HEK293T (cell line): ENCODE data around the gene SNF8.

Experiments used
- CTCF ChIA-PET: fragments of 350-600 bp; formaldehyde crosslinking; extraction: SDS; loops from one replicate; lab custom pipeline; 2021; ENCODE audit warnings: antibody characterized with exemption, inconsistent platforms; lab: Yijun Ruan, JAX
- POLR2A ChIA-PET: fragments of 350-600 bp; formaldehyde crosslinking; extraction: SDS; loops from one replicate; lab custom pipeline; 2020; ENCODE audit warnings: antibody characterized with exemption, inconsistent platforms; lab: Yijun Ruan, JAX
- DNase-seq: peaks from one replicate; pipeline ENCODE4 v3.0.0; 2012; ENCODE audit warnings: mixed read lengths; ENCODE audit errors: extremely low spot score
- ARNT ChIP-seq: fragments of 450-650 bp; IDR thresholded peaks from 2 replicates; pipeline ENCODE4 v1.6.1; 2017; ENCODE audit warnings: mild to moderate bottlenecking
- BHLHE40 ChIP-seq: fragments of 450-650 bp; IDR thresholded peaks from 2 replicates; pipeline ENCODE4 v1.6.1; 2016; ENCODE audit warnings: mild to moderate bottlenecking, moderate library complexity, borderline replicate concordance
- CTBP1 ChIP-seq: fragments of 450-650 bp; IDR thresholded peaks from 2 replicates; pipeline ENCODE4 v1.6.1; 2016; ENCODE audit warnings: borderline replicate concordance
- ELF4 ChIP-seq: fragments of 450-650 bp; IDR thresholded peaks from 2 replicates; pipeline ENCODE4 v1.6.1; 2017; ENCODE audit warnings: antibody characterized with exemption
- FOXA1 ChIP-seq: fragments of 450-650 bp; IDR thresholded peaks from 2 replicates; pipeline ENCODE4 v1.6.1; 2016; ENCODE audit warnings: mild to moderate bottlenecking
- FOXK2 ChIP-seq: fragments of 450-650 bp; IDR thresholded peaks from 2 replicates; pipeline ENCODE4 v1.6.1; 2016; ENCODE audit warnings: mild to moderate bottlenecking
- FOXM1 ChIP-seq: fragments of 450-650 bp; IDR thresholded peaks from 2 replicates; pipeline ENCODE4 v1.6.1; 2017; ENCODE audit warnings: mild to moderate bottlenecking, borderline replicate concordance
- HDGF ChIP-seq: fragments of 450-650 bp; IDR thresholded peaks from 2 replicates; pipeline ENCODE4 v1.6.1; 2017; ENCODE audit warnings: antibody characterized with exemption, borderline replicate concordance
- L3MBTL2 ChIP-seq: fragments of 450-650 bp; conservative IDR thresholded peaks from 2 replicates; pipeline ENCODE4 v1.6.1; 2016; ENCODE audit warnings: mild to moderate bottlenecking
- LEF1 ChIP-seq: fragments of 450-650 bp; IDR thresholded peaks from 2 replicates; pipeline ENCODE4 v1.6.1; 2017; ENCODE audit warnings: mild to moderate bottlenecking, borderline replicate concordance
- NFRKB ChIP-seq: fragments of 450-650 bp; IDR thresholded peaks from 2 replicates; pipeline ENCODE4 v1.6.1; 2016; ENCODE audit warnings: mild to moderate bottlenecking, moderate library complexity
- SP1 ChIP-seq: fragments of 450-650 bp; IDR thresholded peaks from 2 replicates; pipeline ENCODE4 v1.6.1; 2017
- SUZ12 ChIP-seq: fragments of 450-650 bp; IDR thresholded peaks from 2 replicates; pipeline ENCODE4 v1.6.1; 2016; ENCODE audit warnings: mild to moderate bottlenecking
- TARDBP ChIP-seq: fragments of 450-650 bp; IDR thresholded peaks from 2 replicates; pipeline ENCODE4 v1.6.1; 2016
- ZNF384 ChIP-seq: fragments of 450-650 bp; IDR thresholded peaks from 2 replicates; pipeline ENCODE4 v1.6.1; 2016
- TF ChIP-seq, protein P1 (sequence below): fragments of 450-650 bp; IDR thresholded peaks from 2 replicates; pipeline ENCODE4 v1.6.1; 2016

The SNF8 gene

DNA sequence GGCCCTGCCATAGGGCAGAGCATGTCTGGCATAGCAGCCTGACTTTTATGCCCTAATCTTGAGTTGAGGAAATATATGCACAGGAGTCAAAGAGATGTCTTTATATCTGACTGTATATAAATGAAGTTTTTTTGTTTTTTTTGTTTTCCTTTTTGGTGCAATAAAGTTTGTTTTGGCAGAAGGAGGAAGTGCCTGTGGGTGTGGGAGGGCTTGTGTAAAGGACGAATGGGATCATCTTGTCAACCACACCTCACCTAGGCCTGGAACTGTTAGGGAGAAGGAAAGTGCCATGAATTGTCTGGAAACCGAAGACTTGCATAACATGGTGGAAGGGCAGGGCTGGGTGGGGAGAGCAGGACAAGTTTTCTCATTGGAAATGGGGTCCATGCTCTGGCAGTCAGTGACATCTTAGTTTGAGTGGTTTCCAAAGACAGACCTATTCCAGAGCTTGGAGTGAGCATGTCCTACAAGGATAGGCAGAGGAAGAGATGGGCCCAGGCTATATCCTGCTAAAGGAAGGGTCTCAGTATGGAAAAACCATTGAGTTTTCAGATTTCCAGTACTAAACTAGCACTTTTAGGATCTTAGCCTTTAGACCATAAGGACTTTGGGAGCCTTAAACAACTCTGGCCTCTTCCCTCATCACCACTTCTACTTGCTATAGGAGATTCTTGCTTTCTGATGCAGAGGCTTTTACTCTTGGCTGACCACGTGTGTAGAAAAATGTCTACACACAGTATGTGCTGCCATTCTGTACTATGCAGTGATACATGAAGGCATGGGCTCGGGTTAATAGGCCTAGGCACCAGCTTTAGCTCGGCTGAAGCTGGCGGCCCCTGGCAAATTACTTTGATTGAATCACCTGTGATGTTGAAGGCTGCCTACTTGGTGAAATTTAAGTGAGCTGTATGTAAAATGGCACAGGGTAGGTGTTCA is 15.5 kb downstream of the SNF8 start:
- TF ChIP-seq LEF1 (no peak), SP1 (no peak), FOXM1 (no peak), ARNT (no peak), HDGF (no peak), BHLHE40 (no peak), ELF4 (no peak), SUZ12 (no peak)
- ChIA-PET CTCF (interaction anchor here (0.6 to 1.1 kb wide), 2 partner anchors 103 to 115 kb away, joined by 4 to 7 read pairs; no protein-coding TSS in a partner anchor), POLR2A (interaction anchor here (0.6 to 2.1 kb wide), 2 partner anchors 15 to 211 kb away, joined by 3 to 10 read pairs; partner anchors contain the start of gene SNF8)
- DNase-seq, result no peak

DNA sequence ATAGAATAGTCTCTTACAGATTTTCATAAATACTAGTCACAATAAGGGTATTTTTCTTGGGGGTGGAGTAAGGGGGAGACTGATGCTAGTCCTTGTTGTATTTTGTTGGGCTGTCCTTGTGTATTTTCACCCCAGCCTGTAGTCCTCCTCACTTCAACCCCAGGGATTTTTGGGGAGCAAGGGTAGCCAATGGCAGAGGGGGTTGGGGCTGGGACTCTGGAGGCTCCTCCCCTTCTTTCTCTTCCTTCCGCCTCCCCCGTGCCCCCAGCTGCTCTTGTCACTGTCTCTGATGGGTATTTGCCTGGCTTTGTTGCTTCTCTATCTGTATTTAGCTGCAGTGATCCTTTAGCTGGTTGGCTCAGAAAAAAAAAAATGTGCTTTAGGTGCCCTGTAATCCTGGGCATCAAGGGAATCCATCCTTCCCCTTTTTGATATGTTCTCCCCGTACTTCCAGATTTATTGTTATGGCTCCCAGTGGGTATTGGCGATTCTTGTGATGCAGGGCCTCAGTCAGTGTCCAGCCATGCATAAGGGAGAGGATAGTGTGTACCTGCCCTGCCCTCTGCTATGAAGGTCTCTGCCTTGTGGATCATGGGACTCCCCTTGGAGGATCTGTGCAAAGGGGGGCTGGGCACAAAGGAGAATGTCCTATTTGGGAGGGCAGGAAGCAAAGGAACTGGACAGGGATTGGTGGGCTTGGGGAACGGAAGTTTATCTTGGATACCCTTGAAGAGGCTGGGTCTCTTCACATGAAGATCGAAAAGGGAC is 16.5 kb downstream of the SNF8 start:
- TF ChIP-seq FOXK2 (no peak), SUZ12 (no peak), FOXA1 (no peak), BHLHE40 (no peak), CTBP1 (no peak), ARNT (no peak), FOXM1 (no peak), HDGF (no peak), ZNF384 (no peak), SP1 (no peak), LEF1 (no peak), ELF4 (no peak), L3MBTL2 (no peak), NFRKB (no peak), TARDBP (no peak)
- TF ChIP-seq, protein P1, sequence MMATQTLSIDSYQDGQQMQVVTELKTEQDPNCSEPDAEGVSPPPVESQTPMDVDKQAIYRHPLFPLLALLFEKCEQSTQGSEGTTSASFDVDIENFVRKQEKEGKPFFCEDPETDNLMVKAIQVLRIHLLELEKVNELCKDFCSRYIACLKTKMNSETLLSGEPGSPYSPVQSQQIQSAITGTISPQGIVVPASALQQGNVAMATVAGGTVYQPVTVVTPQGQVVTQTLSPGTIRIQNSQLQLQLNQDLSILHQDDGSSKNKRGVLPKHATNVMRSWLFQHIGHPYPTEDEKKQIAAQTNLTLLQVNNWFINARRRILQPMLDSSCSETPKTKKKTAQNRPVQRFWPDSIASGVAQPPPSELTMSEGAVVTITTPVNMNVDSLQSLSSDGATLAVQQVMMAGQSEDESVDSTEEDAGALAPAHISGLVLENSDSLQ, result no peak
- POLR2A ChIA-PET, result interaction anchor here (0.6 kb wide), 1 partner anchor 210 kb away, joined by 3 read pairs; no protein-coding TSS in a partner anchor
- DNase-seq, result no peak
- CTCF ChIA-PET, result interaction anchor here (1.2 kb wide), 1 partner anchor 104 kb away, joined by 3 read pairs; no protein-coding TSS in a partner anchor

- ChIA-PET POLR2A (no interaction called here), CTCF (no interaction called here)
These were observed 18.7 kb downstream of the SNF8 start for GRCh38 chr17:48925991-48926342.

GRCh38 chr17:48925251-48925990 is 19.2 kb downstream of the SNF8 start:
- DNase-seq, result no peak
- CTCF ChIA-PET, result no interaction called here
- POLR2A ChIA-PET, result no interaction called here
- no peak for TF ChIP-seq TARDBP
- no peak for TF ChIP-seq FOXK2
- no peak for TF ChIP-seq CTBP1
- no peak for TF ChIP-seq LEF1
- TF ChIP-seq NFRKB, result no peak
- no peak for TF ChIP-seq SP1
- no peak for TF ChIP-seq ARNT
- no peak for TF ChIP-seq FOXA1
- TF ChIP-seq, protein P1, result no peak
- TF ChIP-seq SUZ12, result no peak
- no peak for TF ChIP-seq ZNF384
- no peak for TF ChIP-seq BHLHE40

More at GRCh38 chr17:48925991-48926342, 18.7 kb downstream of the SNF8 start:
- no peak for DNase-seq
- no peak for TF ChIP-seq FOXM1
- no peak for TF ChIP-seq SUZ12
- no peak for TF ChIP-seq BHLHE40
- no peak for TF ChIP-seq TARDBP
- TF ChIP-seq SP1, result no peak
- no peak for TF ChIP-seq FOXK2
- TF ChIP-seq ZNF384, result no peak
- TF ChIP-seq HDGF, result no peak

DNA sequence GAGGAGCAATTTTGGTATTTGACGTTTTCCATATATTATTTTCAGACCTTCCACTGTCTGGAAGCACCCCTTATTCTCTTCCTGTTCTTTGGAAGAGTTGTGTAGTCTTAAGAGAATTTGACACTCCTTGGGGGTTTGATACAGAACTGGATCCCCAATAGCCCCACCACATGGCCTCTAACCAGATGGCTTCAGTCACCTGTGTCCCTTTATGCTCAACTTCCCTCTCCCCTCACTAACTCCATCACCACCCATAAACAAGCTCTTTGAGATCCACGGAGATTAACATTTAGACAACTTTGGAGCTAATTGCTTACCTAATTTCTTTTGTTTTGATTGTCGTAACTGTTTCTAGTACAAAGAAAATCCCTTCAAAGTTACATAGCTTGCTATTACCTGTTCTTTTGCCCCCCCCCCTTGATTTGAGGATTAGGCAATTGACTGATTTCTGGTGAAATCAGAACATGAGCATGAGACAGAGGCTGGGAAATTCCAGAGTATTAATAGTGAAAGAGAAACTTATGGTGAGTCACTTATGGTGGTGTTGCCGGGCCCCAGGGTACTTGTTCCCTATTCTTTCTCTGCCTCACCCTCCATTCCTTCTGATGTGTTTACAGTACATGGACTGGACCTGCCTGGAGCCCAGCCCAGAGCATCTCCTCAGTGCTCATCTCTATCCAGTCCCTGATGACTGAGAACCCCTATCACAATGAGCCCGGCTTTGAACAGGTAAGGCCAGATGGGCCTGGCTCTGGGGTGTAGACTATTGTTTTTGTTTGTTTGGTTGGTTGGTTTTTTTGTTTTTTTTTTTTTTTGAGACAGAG is 29.0 kb downstream of the SNF8 start:
- POLR2A ChIA-PET, result interaction anchor here (1.0 to 1.6 kb wide), 2 partner anchors 15 to 81 kb away, joined by 3 read pairs; no protein-coding TSS in a partner anchor
- DNase-seq, result no peak
- TF ChIP-seq ARNT (no peak), FOXA1 (no peak), SUZ12 (no peak), NFRKB (no peak), TARDBP (no peak), HDGF (no peak), SP1 (no peak), FOXK2 (no peak), ELF4 (no peak), FOXM1 (no peak), CTBP1 (no peak), LEF1 (no peak), L3MBTL2 (no peak), BHLHE40 (no peak), ZNF384 (no peak)
- TF ChIP-seq, protein P1, result no peak
- CTCF ChIA-PET, result interaction anchor here (0.6 kb wide), 1 partner anchor 37 kb away, joined by 3 read pairs; no protein-coding TSS in a partner anchor
